HG03103 (cell line): Measurements from ENCODE around the gene ARHGAP6.
"Not testable (repeated sequence)": the region's sequence is repeated elsewhere in the genome, so short reads cannot be mapped to it uniquely, and the experiment has no call there.

Experiments
- ATAC-seq: cut with Tn5 transposase; IDR thresholded peaks from one replicate; pipeline ENCODE4 v1.9.1; 2021; ENCODE audit warnings: low read depth; ENCODE audit not compliant: unreplicated experiment

Gene ARHGAP6

GRCh38 chrX:11579636-11580600 lies 85.8 kb downstream of the ARHGAP6 start:
- ATAC-seq, result no peak

- not testable (repeated sequence) for ATAC-seq
Observed at GRCh38 chrX:11578301-11578700, 87.4 kb downstream of the ARHGAP6 start.

- no peak for ATAC-seq
Observed at GRCh38 chrX:11577603-11578002, 88.1 kb downstream of the ARHGAP6 start.

GRCh38 chrX:11575332-11575731 lies 90.4 kb downstream of the ARHGAP6 start:
- ATAC-seq, result no peak

- no peak for ATAC-seq
Observed at GRCh38 chrX:11567528-11568220, 98.0 kb downstream of the ARHGAP6 start.

- ATAC-seq, result no peak
Observed at GRCh38 chrX:11566789-11567188, 98.9 kb downstream of the ARHGAP6 start.

- ATAC-seq, result no peak
Observed at GRCh38 chrX:11566173-11566572, 99.5 kb downstream of the ARHGAP6 start.

GRCh38 chrX:11564546-11564945 lies 101.2 kb downstream of the ARHGAP6 start:
- no peak for ATAC-seq

GRCh38 chrX:11562570-11562969 lies 103.2 kb downstream of the ARHGAP6 start:
- ATAC-seq, result no peak

- no peak for ATAC-seq
Observed at GRCh38 chrX:11558972-11559371, 106.7 kb downstream of the ARHGAP6 start.

- no peak for ATAC-seq
Observed at GRCh38 chrX:11557120-11557519, 108.6 kb downstream of the ARHGAP6 start.

GRCh38 chrX:11555759-11556158 lies 110.0 kb downstream of the ARHGAP6 start:
- no peak for ATAC-seq

- no peak for ATAC-seq
Observed at GRCh38 chrX:11553594-11553993, 112.1 kb downstream of the ARHGAP6 start.

- no peak for ATAC-seq
Observed at GRCh38 chrX:11551151-11551550, 114.6 kb downstream of the ARHGAP6 start.

- ATAC-seq, result no peak
Observed at GRCh38 chrX:11546917-11547316, 118.8 kb downstream of the ARHGAP6 start.

- ATAC-seq, result no peak
Observed at GRCh38 chrX:11543249-11543648, 122.5 kb downstream of the ARHGAP6 start.

GRCh38 chrX:11541510-11541909 lies 124.2 kb downstream of the ARHGAP6 start:
- ATAC-seq, result no peak

- no peak for ATAC-seq
Observed at GRCh38 chrX:11540532-11541377, 125.0 kb downstream of the ARHGAP6 start.

- no peak for ATAC-seq
Observed at GRCh38 chrX:11537141-11537540, 128.6 kb downstream of the ARHGAP6 start.

- ATAC-seq, result no peak
Observed at GRCh38 chrX:11535156-11535919, 130.4 kb downstream of the ARHGAP6 start.
